ENCODE data around the gene PSEN2.

GRCh38 chr1:226846786-226847185 lies 23.6 kb upstream of the PSEN2 start:
- TF ChIP-seq CTCF (IDR thresholded peaks at IDR 0.05; ENCODE audit: low read length) (no peak), EZH2 (IDR thresholded peaks at IDR 0.05; ENCODE audit: borderline replicate concordance, low read length) (no peak)
